Breast epithelium (tissue), 4 donors: ENCODE data around the gene NGB. TPM values are rescaled to one million over a fixed set of nuclear protein-coding genes. Genes with fewer than 3 reads are reported as not detected.

ENCODE experiments used
- DNase-seq, 2 donors: peaks; one replicate each; pipeline ENCODE4 v3.0.0-alpha.2; 2019; ENCODE audit warnings: low spot score in 2 of 2
- H3K27ac ChIP-seq, 2 donors: fragments of 200-600 bp; sonication (generic) in 1 of 2; one replicate each; pipeline ENCODE4 v1.5.1; 2016 to 2019; ENCODE audit warnings: mild to moderate bottlenecking in 1 of 2
- H3K27me3 ChIP-seq, 2 donors: fragments of 200-600 bp; sonication (generic) in 1 of 2; one replicate each; pipeline versions ENCODE4 v1.5.1 to v1.6.0; 2017 to 2019; ENCODE audit warnings: control low read depth in 1 of 2, mild to moderate bottlenecking in 1 of 2
- H3K36me3 ChIP-seq: fragments of 200-600 bp; one replicate; pipeline ENCODE4 v1.5.1; 2019
- H3K4me1 ChIP-seq, 2 donors: fragments of 200-600 bp; sonication (generic); one replicate each; pipeline ENCODE4 v1.5.1; 2016 to 2019; ENCODE audit warnings: control low read depth in 1 of 2
- H3K4me3 ChIP-seq, 3 donors: fragments of 200-600 bp; sonication (generic); 1 replicate in 2 of 3; 2 replicates in 1 of 3; pipeline ENCODE4 v1.5.1; 2016 to 2019; ENCODE audit warnings: mild to moderate bottlenecking in 3 of 3, moderate library complexity in 2 of 3
- H3K9me3 ChIP-seq, 2 donors: fragments of 200-600 bp; sonication (generic) in 1 of 2; one replicate each; pipeline ENCODE4 v1.5.1; 2016 to 2019; ENCODE audit warnings: control low read depth in 1 of 2
- CTCF ChIP-seq, 3 donors: fragments of 450-650 bp; IDR thresholded peaks; one replicate each; pipeline ENCODE4 v1.5.1; 2016 to 2017; ENCODE audit warnings: antibody characterized with exemption in 3 of 3, mild to moderate bottlenecking in 3 of 3, moderate library complexity in 3 of 3
- POLR2A ChIP-seq: fragments of 450-650 bp; IDR thresholded peaks from one replicate; pipeline ENCODE4 v1.6.1; 2016; ENCODE audit warnings: antibody characterized with exemption, mild to moderate bottlenecking, moderate library complexity
- POLR2AphosphoS5 ChIP-seq, 3 donors: sonication (generic); formaldehyde crosslinking; IDR thresholded peaks; one replicate each; pipeline ENCODE4 v1.6.1; 2017; ENCODE audit warnings: antibody characterized with exemption in 3 of 3
- intact Hi-C: fragments of 100-400 bp; cut with DNase I; formaldehyde crosslinking; loops from one replicate; pipeline ENCODE4 v1.15.1; 2023; ENCODE audit warnings: low total_unique reads
- total RNA-seq, 3 donors: library from RNA; depleted of rRNA; stranded (reverse); fragments of >200 nt; gene quantifications; one replicate each; pipeline ENCODE4 v1.1.0, GENCODE V29; 2016

Gene NGB
- total RNA-seq, 3 donors from 2014 or later = not detected

GRCh38 chr14:77238996-77239395 is 32.0 kb downstream of the NGB start:
- Histone ChIP-seq H3K36me3 (no peaks in the 10 kb centered on the region), H3K9me3 (no peaks in the 10 kb centered on the region), H3K27me3 (no peaks in the 10 kb centered on the region), H3K4me3 (no peak overlapping the region), H3K27ac (no peak overlapping the region), H3K4me1 (no peaks in the 10 kb centered on the region)
- intact Hi-C loops = loop anchor here (10.0 kb wide), 1 partner anchor 736 kb away; no protein-coding TSS in a partner anchor
- no peak for TF ChIP-seq POLR2AphosphoS5 (IDR thresholded peaks at IDR 0.05)
- no peak for TF ChIP-seq CTCF (IDR thresholded peaks at IDR 0.05)
- TF ChIP-seq POLR2A = no peak
- no peak for DNase-seq

- H3K9me3 ChIP-seq = no peaks in the 10 kb centered on the region
- no peaks in the 10 kb centered on the region for H3K4me1 ChIP-seq
- no peaks in the 10 kb centered on the region for H3K36me3 ChIP-seq
- intact Hi-C loops = loop anchor here (10.0 kb wide), 1 partner anchor 736 kb away; no protein-coding TSS in a partner anchor
- H3K27me3 ChIP-seq = no peaks in the 10 kb centered on the region
- no peak for TF ChIP-seq POLR2AphosphoS5 (IDR thresholded peaks at IDR 0.05)
- TF ChIP-seq CTCF (IDR thresholded peaks at IDR 0.05) = no peak
- no peak for TF ChIP-seq POLR2A
- H3K4me3 ChIP-seq = no peak overlapping the region
- no peak for DNase-seq
- H3K27ac ChIP-seq = no peak overlapping the region
Observed at GRCh38 chr14:77238356-77238755, 32.6 kb downstream of the NGB start.

- intact Hi-C loops = loop anchor here (10.0 kb wide), 1 partner anchor 738 kb away; no protein-coding TSS in a partner anchor
- no peaks in the 10 kb centered on the region for H3K36me3 ChIP-seq
- H3K27me3 ChIP-seq = no peaks in the 10 kb centered on the region
- no peaks in the 10 kb centered on the region for H3K4me1 ChIP-seq
- H3K9me3 ChIP-seq = no peaks in the 10 kb centered on the region
- H3K4me3 ChIP-seq = no peak overlapping the region
- H3K27ac ChIP-seq = no peak overlapping the region
- no peak for TF ChIP-seq POLR2AphosphoS5 (IDR thresholded peaks at IDR 0.05)
- no peak for TF ChIP-seq POLR2A
- TF ChIP-seq CTCF (IDR thresholded peaks at IDR 0.05) = no peak
- DNase-seq = no peak
Observed at GRCh38 chr14:77236814-77237213, 34.2 kb downstream of the NGB start.

GRCh38 chr14:77231721-77232120 is 39.3 kb downstream of the NGB start:
- no peak overlapping the region for H3K4me3 ChIP-seq
- H3K4me1 ChIP-seq = no peaks in the 10 kb centered on the region
- no peak for DNase-seq
- intact Hi-C loops = loop anchor here (2.0 to 10.0 kb wide), 2 partner anchors 21 to 743 kb away; no protein-coding TSS in a partner anchor
- no peak overlapping the region for H3K27ac ChIP-seq
- no peaks in the 10 kb centered on the region for H3K27me3 ChIP-seq
- TF ChIP-seq CTCF (IDR thresholded peaks at IDR 0.05) = no peak
- TF ChIP-seq POLR2A = no peak
- TF ChIP-seq POLR2AphosphoS5 (IDR thresholded peaks at IDR 0.05) = no peak
- H3K9me3 ChIP-seq = no peaks in the 10 kb centered on the region
- no peaks in the 10 kb centered on the region for H3K36me3 ChIP-seq

- Histone ChIP-seq H3K4me1 (no peaks in the 10 kb centered on the region), H3K27me3 (no peaks in the 10 kb centered on the region), H3K4me3 (no peak overlapping the region), H3K36me3 (no peaks in the 10 kb centered on the region), H3K27ac (no peak overlapping the region), H3K9me3 (no peaks in the 10 kb centered on the region)
- TF ChIP-seq POLR2A (no peak), CTCF (IDR thresholded peaks at IDR 0.05) (no peak)
- no peak for DNase-seq
- intact Hi-C loops = loop anchor here (2.0 to 10.0 kb wide), 2 partner anchors 20 to 744 kb away; no protein-coding TSS in a partner anchor
Observed at GRCh38 chr14:77230914-77231313, 40.1 kb downstream of the NGB start.
